HS-5 (cell line): ENCODE measurements around the gene ALKBH4.
"Not testable (repeated sequence)": the region's sequence is repeated elsewhere in the genome, so short reads cannot be mapped to it uniquely, and the experiment has no call there.

Experiments used
- DNase-seq: peaks from one replicate; pipeline ENCODE4 v3.0.0-alpha.2; 2012; ENCODE audit warnings: low read depth

Gene ALKBH4

DNA sequence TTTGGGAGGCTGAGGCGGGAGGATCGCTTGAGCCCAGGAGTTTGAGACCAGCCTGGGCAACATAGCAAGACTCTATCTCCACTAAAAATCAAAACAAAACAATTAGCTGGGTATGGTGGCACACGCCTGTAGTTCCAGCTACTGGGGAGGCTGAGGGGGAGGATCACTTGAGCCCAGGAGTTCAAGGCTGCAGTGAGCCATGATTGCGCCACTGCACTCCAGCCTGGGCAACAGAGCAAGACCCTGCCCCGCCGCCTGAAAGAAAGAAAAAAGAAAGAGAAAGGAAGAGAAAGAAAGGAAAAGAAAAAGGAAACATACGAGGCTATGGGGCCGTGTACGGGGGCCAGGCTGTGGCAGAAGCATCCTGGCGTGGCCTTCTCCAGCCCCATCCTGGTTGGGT is 9.7 kb downstream of the ALKBH4 start:
- not testable (repeated sequence) for DNase-seq

DNA sequence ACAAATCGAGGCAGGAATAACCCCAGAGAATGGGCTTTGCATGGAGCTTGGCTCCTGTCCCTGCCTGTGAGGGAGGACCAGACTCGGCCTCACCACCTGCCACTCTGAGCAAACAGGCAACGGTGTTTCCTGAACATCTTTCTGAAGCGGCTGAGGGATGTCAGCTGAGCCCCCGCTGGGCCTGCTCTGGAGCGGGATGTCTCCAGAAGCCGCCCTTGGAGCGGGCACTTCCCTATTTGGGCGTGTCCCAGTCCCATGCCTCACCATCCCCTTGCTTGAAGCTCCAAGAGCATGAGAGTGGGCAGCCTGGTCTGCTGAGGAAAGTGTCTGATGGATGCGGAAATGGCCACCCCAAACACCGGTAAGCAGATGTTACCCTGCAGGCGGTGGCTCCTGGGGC is 10.2 kb downstream of the ALKBH4 start:
- DNase-seq, result no peak

- no peak for DNase-seq
These were observed 11.3 kb downstream of the ALKBH4 start for GRCh38 chr7:102453319-102453718.

- no peak for DNase-seq
These were observed 12.2 kb downstream of the ALKBH4 start for GRCh38 chr7:102452451-102452850.

DNA sequence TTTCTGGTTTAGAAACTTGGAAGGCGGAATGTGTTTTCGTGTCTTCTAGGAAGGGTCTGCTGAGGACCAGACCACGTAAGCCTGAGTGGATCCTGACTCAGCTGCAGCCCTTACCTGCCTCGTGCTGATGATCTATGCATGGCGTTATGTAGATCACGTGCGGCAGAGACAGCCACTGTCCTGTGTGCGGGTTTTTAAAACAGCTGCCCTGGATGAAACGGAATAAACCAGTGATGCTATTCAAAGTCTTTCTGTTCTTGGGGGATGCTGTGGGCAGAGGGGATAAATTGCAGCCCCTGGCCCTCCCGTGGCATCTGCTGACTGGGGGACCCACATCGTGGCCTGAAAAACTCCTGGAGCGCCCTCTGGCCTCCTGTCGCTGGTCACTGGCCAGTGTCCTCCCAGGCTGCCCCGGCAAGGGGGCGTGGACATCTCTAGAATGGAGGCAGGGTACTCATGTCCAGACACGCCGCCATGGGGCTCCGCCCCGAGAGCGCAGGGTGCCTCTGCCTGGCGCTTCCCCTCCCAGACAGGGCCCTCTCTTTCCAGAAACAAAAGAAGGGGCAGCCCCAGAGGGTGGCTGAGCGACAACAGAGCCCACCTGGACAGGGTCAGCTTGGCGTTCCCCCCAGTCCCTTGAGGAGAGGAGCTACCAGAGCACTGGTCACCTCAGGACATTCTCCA is 13.2 kb downstream of the ALKBH4 start:
- no peak for DNase-seq

GRCh38 chr7:102450242-102450641 is 14.4 kb downstream of the ALKBH4 start:
- no peak for DNase-seq

GRCh38 chr7:102449136-102449535 is 15.5 kb downstream of the ALKBH4 start:
- DNase-seq, result no peak

GRCh38 chr7:102447311-102447710 is 17.4 kb downstream of the ALKBH4 start:
- DNase-seq, result no peak

DNA sequence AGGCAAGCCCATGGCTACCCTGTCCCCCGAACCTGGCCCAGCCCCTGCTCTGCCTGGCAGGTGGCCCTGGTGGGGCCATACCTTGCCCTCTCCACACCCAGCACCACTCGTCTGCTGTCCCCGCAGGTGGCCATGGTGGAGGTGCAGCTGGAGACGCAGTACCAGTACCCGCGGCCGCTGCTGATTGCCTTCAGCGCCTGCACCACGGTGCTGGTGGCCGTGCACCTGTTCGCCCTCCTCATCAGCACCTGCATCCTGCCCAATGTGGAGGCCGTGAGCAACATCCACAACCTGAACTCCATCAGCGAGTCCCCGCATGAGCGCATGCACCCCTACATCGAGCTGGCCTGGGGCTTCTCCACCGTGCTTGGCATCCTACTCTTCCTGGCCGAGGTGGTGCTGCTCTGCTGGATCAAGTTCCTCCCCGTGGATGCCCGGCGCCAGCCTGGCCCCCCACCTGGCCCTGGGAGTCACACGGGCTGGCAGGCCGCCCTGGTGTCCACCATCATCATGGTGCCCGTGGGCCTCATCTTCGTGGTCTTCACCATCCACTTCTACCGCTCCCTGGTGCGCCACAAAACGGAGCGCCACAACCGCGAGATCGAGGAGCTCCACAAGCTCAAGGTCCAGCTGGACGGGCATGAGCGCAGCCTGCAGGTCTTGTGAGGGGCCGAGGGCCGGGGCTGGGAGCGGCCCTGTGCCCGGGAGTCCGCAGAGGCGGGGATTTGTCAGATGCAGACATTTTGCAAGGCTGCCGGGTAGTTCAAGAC is 18.1 kb downstream of the ALKBH4 start:
- no peak for DNase-seq

GRCh38 chr7:102445674-102446071 is 19.0 kb downstream of the ALKBH4 start:
- no peak for DNase-seq

- no peak for DNase-seq
These were observed 19.5 kb downstream of the ALKBH4 start for GRCh38 chr7:102444961-102445673.

GRCh38 chr7:102439963-102440795 is 24.5 kb downstream of the ALKBH4 start:
- peak; percentile 49 for DNase-seq

DNA sequence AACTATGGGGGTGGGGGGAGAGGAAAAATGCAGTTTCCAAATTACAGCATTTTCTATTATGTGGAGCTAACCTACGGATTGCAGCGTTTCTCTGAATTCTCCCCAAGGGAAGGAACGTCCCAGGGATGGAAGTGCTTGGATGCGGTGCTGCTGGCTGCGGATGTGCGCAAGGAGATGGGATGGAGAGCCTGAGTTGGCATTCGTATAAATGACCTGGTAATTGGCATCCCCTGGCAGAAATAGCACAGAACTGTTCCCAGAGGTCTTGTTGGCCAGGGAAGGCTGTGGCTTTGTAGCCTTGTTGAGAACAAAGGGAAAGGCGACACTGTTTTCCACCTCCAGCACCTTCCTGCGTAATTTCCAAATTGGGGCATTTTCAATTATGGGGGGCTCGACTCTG is 28.5 kb downstream of the ALKBH4 start:
- no peak for DNase-seq

DNA sequence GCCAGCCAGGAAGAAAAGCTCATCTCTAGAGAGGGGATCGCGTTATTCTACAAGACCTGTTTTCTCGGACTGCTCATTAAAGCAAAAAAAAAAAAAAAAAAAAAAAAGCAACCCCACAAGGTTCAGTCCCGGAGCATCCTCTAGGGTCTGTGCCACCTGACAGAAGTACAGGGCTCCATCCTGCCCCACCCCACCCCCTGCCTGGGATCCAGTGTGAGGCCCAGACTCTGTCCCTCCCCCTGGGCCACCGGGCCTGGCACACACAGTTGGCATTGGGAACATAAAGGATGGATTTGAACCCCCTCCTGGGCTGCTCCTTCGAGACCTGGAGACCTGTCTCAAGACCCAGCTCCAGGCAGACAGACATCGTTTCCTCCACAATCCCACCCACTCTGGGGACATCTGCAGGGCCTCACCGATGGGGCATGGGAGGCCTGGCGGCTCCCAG is 30.6 kb downstream of the ALKBH4 start:
- peak; percentile 8 for DNase-seq

DNA sequence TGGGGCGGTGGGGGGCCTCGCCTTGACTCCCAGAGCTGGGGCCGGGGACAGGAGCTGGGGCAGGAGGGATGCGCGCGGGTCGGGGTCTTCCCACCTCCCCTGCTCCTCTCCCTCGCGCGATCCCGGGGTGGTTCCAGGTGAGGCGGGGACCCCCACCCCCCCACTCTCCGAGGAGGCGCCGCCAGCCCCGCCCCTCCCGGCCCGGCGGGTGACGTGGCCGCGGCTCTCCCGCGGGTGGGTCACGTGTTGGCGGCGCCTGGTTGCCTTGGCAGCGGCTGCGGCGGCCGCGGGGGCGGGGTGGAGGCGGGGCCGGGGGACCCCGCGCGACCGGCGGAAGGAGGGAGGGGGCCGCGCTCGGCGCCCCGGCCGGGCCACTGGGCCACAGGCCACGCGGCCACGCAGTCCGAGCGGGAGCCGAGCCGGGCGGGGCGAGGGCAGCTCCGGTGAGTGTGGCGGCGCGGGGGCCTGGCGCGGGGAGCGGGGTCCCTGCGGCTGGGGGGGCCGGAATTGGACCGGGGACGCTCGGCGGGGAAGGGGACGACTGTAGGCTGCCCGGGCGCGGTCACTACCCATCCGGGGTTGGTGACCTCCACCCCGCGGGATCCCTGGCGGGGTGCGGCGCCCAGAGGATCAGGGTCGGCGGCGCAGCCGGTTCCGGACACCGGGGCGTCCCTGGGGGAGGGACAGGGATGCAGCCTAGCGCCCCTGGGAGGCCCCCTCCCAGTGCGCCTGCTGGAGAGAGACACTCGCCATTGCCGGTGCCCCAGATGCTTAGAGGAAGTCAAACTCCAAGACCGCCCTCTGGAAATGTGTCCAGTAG is 31.2 kb downstream of the ALKBH4 start, which contains the start of gene ORAI2:
Gene ORAI2, plus strand, starts transcription at position 357 of the 820 bp plus-strand sequence. CDS start 5,382 bp downstream, outside the sequence.
- no peak for DNase-seq

- DNase-seq, result no peak
These were observed 32.0 kb downstream of the ALKBH4 start for GRCh38 chr7:102432442-102433218.

DNA sequence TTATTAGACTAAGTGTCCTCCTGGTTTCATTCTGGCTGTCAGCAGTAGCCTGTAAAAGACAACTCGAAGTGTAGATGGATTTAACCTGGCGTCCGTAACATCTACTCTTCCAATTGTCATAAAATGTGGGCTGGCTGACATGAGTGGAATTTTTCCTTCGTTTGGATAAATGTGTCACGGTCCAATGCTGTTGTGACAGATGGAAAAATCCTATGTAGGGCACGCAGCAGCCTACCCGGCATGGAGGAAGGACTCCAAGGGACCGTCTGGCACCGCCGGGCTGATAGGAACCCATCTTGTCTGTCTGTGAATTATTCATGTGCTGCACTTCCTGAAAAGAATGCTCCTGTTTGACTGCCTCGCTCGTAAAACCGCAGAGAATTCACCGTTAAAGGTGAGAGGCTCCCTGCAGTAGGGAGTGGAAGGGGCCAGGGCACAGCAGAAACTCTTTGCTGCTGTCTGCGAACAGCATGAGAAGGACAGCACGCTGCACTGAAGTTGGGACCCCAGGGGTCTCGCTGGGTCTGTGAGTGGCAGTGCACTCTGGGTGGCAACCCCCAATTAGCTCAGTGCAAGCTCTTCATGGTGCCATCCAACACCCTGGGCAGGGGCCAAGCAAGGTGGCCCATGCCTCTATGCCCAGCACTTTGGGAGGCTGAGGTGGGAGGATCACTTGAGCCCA is 32.9 kb downstream of the ALKBH4 start:
- no peak for DNase-seq

DNA sequence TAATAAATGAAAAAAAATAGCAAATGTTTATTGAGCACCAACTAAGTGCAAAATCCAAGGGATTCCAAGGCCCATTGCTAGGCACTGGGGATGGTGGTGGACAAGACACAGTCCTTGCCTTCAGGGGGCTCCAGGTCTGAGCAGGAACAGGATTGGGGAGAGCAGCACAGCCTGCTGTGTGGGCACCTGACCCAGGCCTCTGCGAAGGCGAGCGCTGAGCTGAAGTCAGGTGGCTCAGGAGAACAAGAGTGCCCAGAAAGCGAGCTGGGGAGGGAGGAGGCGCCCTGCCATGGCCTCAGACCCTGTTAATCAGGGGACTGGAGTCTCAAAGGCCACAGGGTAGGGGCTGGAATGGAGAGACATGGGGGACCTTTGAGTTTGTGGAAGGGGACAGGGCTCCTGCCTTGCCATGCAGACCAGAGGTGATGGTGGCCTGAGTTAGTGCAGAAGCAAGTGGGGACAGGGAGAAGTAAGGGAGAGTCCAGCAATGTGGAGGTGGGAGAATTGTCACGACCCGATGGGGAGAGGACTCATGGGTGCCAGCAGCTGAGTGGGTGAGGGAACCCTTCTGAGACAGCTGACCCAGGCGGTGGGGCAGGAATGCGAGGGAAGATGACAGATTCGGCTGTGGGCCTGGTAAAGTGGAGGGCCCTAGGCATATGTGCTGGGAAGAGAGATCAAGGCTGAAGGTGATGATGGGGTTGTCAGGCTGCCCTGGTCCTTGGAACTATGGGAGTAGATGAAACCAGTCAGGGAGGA is 35.3 kb downstream of the ALKBH4 start:
- DNase-seq, result no peak

DNA sequence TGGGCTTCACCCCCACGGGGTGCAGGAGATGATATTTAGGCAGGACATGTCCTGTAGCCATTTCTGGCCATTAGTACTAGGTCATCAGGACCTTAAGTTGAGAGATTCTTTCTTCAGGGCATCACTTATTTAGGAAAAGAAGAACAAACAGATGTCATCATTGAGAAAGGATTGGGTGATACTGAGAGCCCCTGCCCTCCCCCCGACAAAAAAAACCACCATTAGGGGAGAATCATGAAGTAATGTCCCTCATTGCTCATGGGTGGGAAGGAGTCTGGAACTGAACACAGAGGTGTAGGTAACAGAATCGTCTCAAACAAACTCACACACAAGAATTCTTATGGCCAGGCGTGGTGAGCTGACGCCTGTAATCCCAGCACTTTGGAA is 37.7 kb downstream of the ALKBH4 start:
- no peak for DNase-seq
